PFSK-1 (cell line): ENCODE data around the gene CFAP73.

Experiments used
- FOXP2 ChIP-seq: optimal IDR thresholded peaks from 2 replicates; pipeline ENCODE3; 2011; ENCODE audit warnings: borderline replicate concordance, control low read depth, inconsistent platforms; ENCODE audit not compliant: insufficient read depth; ENCODE audit errors: extremely low read length, extremely low read depth
- POLR2AphosphoS5 ChIP-seq: IDR thresholded peaks from 2 replicates; pipeline ENCODE4 v1.6.1; 2012; ENCODE audit warnings: low read depth, mild to moderate bottlenecking, control low read depth, low read length, moderate library complexity
- SIN3A ChIP-seq: IDR thresholded peaks from 2 replicates; pipeline ENCODE4 v1.6.1; 2012; ENCODE audit warnings: mild to moderate bottlenecking, low read length, moderate library complexity, borderline replicate concordance; ENCODE audit not compliant: insufficient read depth
- TAF1 ChIP-seq: IDR thresholded peaks from 2 replicates; pipeline ENCODE4 v1.6.1; 2012; ENCODE audit warnings: low read length, control low read depth, borderline replicate concordance; ENCODE audit not compliant: insufficient read depth
- TF ChIP-seq, protein P1 (sequence below), 2 experiments: IDR thresholded peaks; 2 replicates each; pipeline versions ENCODE4 v1.6.1 to v1.8.0; 2011 to 2012; ENCODE audit warnings: low read depth in 2 of 2, low read length in 2 of 2, control low read depth in 1 of 2, inconsistent platforms in 1 of 2, mild to moderate bottlenecking in 1 of 2, moderate library complexity in 1 of 2; ENCODE audit not compliant: insufficient read depth in 1 of 2

CFAP73 gene

DNA sequence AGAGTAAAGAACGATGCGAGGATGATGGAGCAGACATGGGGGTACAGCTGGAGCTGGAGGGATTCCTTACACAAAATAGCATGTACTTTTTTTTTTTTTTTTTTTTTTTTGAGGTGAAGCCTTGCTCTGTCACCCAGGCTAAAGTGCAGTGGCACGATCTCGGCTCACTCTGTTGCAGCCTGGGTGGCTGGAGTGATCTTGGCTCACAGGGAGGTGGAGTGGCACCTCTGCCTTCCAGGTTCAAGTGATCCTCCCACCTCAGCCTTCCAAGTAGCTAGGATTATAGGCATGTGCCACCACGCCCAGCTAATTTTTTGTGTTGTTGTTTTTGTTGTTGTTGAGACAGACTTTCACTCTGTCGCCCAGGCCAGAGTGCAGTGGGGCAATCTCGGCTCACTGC is 8.8 kb upstream of the CFAP73 start:
- TF ChIP-seq, protein P1, sequence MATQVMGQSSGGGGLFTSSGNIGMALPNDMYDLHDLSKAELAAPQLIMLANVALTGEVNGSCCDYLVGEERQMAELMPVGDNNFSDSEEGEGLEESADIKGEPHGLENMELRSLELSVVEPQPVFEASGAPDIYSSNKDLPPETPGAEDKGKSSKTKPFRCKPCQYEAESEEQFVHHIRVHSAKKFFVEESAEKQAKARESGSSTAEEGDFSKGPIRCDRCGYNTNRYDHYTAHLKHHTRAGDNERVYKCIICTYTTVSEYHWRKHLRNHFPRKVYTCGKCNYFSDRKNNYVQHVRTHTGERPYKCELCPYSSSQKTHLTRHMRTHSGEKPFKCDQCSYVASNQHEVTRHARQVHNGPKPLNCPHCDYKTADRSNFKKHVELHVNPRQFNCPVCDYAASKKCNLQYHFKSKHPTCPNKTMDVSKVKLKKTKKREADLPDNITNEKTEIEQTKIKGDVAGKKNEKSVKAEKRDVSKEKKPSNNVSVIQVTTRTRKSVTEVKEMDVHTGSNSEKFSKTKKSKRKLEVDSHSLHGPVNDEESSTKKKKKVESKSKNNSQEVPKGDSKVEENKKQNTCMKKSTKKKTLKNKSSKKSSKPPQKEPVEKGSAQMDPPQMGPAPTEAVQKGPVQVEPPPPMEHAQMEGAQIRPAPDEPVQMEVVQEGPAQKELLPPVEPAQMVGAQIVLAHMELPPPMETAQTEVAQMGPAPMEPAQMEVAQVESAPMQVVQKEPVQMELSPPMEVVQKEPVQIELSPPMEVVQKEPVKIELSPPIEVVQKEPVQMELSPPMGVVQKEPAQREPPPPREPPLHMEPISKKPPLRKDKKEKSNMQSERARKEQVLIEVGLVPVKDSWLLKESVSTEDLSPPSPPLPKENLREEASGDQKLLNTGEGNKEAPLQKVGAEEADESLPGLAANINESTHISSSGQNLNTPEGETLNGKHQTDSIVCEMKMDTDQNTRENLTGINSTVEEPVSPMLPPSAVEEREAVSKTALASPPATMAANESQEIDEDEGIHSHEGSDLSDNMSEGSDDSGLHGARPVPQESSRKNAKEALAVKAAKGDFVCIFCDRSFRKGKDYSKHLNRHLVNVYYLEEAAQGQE (IDR thresholded peaks at IDR 0.05; ENCODE audit: insufficient read depth in 1 of 2, low read depth in 2 of 2, low read length in 2 of 2), result no peak
- TF ChIP-seq FOXP2, result no peak

DNA sequence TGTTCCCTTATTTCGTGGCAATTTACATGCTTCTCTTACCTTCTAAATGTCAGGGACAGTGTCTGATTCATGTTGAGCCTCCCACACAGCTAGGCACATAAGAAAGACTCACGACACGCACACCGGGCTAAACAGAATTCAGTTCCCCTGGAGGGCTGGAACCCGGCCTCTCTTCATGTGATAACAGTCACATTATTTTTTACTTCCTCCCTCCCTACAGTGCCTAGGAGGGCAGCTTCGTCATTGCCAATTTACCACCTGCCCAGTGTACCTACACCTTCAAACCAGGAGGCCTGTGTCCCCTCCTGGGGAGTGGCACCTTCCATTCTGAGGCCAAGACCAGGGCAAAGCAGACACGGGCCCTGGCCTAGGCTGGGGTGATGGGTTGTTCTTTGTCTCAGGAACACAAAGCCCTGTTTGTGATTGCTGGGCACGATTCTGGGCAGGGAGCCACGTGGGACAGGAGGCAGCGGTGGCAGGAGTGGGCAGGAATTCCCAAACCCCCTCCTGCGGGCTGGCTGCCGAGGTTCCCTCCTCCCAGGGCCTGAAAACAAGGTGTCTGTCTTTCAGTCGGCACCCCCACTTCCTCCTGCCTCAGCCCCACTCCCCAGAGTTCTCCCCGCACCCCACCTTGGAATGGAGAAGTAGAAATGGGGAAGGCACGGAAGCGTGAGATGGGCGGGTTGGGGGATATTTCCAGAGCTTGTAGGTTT is 7.2 kb upstream of the CFAP73 start:
- TF ChIP-seq TAF1 (no peak), POLR2AphosphoS5 (no peak), SIN3A (no peak), FOXP2 (no peak)
- TF ChIP-seq, protein P1 (IDR thresholded peaks at IDR 0.05; ENCODE audit: insufficient read depth in 1 of 2, low read depth in 2 of 2, low read length in 2 of 2), result no peak

DNA sequence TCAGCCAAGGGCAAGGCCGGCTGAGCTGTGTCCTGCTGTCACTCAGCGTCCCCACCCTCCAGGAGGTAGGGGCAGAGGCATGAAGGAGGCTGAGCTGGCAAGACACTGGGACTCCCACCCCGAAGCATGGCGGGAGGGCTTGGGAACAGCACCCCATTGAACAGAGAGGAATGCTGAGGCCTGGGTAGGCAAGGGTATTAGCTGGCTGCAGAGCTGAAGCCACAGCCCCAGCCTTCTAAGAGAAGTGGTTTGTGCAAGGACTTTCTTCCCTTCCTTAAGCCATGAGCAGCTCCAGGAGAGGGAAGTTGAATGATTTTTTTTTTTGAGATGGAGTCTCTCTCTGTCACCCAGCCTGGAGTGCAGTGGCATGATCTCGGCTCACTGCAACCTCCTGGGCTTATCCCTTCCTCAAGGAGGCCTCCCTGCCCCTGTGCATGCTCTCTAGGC is 6.6 kb upstream of the CFAP73 start:
- TF ChIP-seq POLR2AphosphoS5 (no peak), FOXP2 (no peak), SIN3A (no peak), TAF1 (no peak)
- TF ChIP-seq, protein P1 (IDR thresholded peaks at IDR 0.05; ENCODE audit: insufficient read depth in 1 of 2, low read depth in 2 of 2, low read length in 2 of 2), result no peak

DNA sequence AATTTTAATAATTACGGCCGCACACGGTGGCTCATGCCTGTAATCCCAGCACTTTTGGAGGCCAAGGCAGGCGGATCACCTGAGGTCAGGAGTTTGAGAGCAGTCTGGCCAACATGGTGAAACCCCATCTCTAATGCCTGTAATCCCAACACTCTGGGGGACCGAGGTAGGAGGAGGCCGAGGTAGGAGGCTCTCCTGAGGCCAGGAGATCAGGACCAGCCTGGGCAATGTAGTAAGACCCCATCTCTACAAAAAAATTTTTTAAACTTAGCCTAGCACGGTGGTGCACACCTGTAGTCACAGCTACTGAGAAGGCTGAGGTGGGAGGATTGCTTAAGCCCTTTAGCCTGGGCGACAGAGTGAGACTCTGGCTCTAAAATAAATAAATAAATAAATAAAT is 5.6 kb upstream of the CFAP73 start:
- TF ChIP-seq SIN3A, result no peak
- no peak for TF ChIP-seq POLR2AphosphoS5
- TF ChIP-seq FOXP2, result no peak
- TF ChIP-seq, protein P1 (IDR thresholded peaks at IDR 0.05; ENCODE audit: insufficient read depth in 1 of 2, low read depth in 2 of 2, low read length in 2 of 2), result no peak
- TF ChIP-seq TAF1, result no peak

DNA sequence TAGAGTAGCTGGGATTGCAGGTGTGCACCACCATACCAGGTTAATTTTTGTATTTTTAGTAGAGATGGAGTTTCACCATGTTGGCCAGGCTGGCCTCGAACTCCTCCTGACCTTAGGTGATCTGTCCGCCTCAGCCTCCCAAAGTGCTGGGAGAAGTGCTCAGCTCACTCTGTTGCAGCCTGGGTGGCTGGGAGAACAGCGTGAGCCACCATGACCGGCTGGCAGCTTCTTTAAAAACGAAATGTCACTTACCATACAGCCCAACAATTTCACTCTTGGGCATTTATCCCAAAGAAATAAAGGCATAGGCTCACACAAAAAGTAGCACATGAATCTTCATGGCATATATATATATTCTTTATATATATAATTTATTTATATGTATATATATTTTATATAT is 4.7 kb upstream of the CFAP73 start:
- TF ChIP-seq TAF1 (no peak), FOXP2 (no peak), POLR2AphosphoS5 (no peak)
